ENCODE results near the gene TNN.
A peak's percentile ranks its signal among the peaks of the same experiment; 100 is the strongest.
"Not testable (repeated sequence)": the region's sequence is repeated elsewhere in the genome, so short reads cannot be mapped to it uniquely, and the experiment has no call there.

TNN gene

GRCh38 chr1:175067362-175068106, at the start of gene TNN:
Gene TNN (plus strand): TSS chr1:175067833. CDS start chr1:175077419, 9,586 bp downstream.
- no peak for DNase-seq (ENCODE audit: low read depth in 1 of 2, low spot score in 1 of 2)

GRCh38 chr1:175019524-175019923, 48.1 kb upstream of the TNN start:
- DNase-seq (ENCODE audit: low read depth in 1 of 2, low spot score in 1 of 2), result no peak

GRCh38 chr1:175023043-175023921, 44.4 kb upstream of the TNN start, which contains the start of gene MRPS14:
Gene MRPS14 (minus strand): TSS chr1:175023425. CDS start chr1:175023408, 17 bp downstream.
- peak; percentile 96 to 97 for DNase-seq (ENCODE audit: low read depth in 1 of 2, low spot score in 1 of 2)

GRCh38 chr1:175023922-175024242, 43.8 kb upstream of the TNN start:
- not testable (repeated sequence) for DNase-seq (ENCODE audit: low read depth in 1 of 2, low spot score in 1 of 2)

- DNase-seq (ENCODE audit: low read depth in 1 of 2, low spot score in 1 of 2), result no peak
These were observed 42.9 kb upstream of the TNN start for GRCh38 chr1:175024773-175025172.

GRCh38 chr1:175033953-175034352, 33.7 kb upstream of the TNN start:
- DNase-seq (ENCODE audit: low read depth in 1 of 2, low spot score in 1 of 2), result no peak

- no peak for DNase-seq (ENCODE audit: low read depth in 1 of 2, low spot score in 1 of 2)
These were observed 32.9 kb upstream of the TNN start for GRCh38 chr1:175034775-175035174.

- DNase-seq (ENCODE audit: low read depth in 1 of 2, low spot score in 1 of 2), result no peak
These were observed 31.8 kb upstream of the TNN start for GRCh38 chr1:175035865-175036264.

- DNase-seq (ENCODE audit: low read depth in 1 of 2, low spot score in 1 of 2), result no peak
These were observed 31.2 kb upstream of the TNN start for GRCh38 chr1:175036476-175036875.

- no peak for DNase-seq (ENCODE audit: low read depth in 1 of 2, low spot score in 1 of 2)
These were observed 30.2 kb upstream of the TNN start for GRCh38 chr1:175037416-175037815.

GRCh38 chr1:175040324-175040879, 27.2 kb upstream of the TNN start:
- DNase-seq (ENCODE audit: low read depth in 1 of 2, low spot score in 1 of 2), result no peak

GRCh38 chr1:175042650-175043049, 25.0 kb upstream of the TNN start:
- no peak for DNase-seq (ENCODE audit: low read depth in 1 of 2, low spot score in 1 of 2)

- no peak for DNase-seq (ENCODE audit: low read depth in 1 of 2, low spot score in 1 of 2)
These were observed 23.8 kb upstream of the TNN start for GRCh38 chr1:175043824-175044223.

GRCh38 chr1:175044591-175044990, 23.0 kb upstream of the TNN start:
- DNase-seq (ENCODE audit: low read depth in 1 of 2, low spot score in 1 of 2), result not testable (repeated sequence)

GRCh38 chr1:175045097-175045496, 22.5 kb upstream of the TNN start:
- DNase-seq (ENCODE audit: low read depth in 1 of 2, low spot score in 1 of 2), result no peak

- DNase-seq (ENCODE audit: low read depth in 1 of 2, low spot score in 1 of 2), result no peak
These were observed 22.1 kb upstream of the TNN start for GRCh38 chr1:175045519-175045918.

- no peak for DNase-seq (ENCODE audit: low read depth in 1 of 2, low spot score in 1 of 2)
These were observed 16.6 kb upstream of the TNN start for GRCh38 chr1:175050992-175051391.

GRCh38 chr1:175054736-175055135, 12.9 kb upstream of the TNN start:
- no peak for DNase-seq (ENCODE audit: low read depth in 1 of 2, low spot score in 1 of 2)

GRCh38 chr1:175062339-175062738, 5.3 kb upstream of the TNN start:
- no peak for DNase-seq (ENCODE audit: low read depth in 1 of 2, low spot score in 1 of 2)

- no peak for DNase-seq (ENCODE audit: low read depth in 1 of 2, low spot score in 1 of 2)
These were observed 4.8 kb upstream of the TNN start for GRCh38 chr1:175062858-175063257.

GRCh38 chr1:175070818-175071217, 3.2 kb downstream of the TNN start:
- no peak for DNase-seq (ENCODE audit: low read depth in 1 of 2, low spot score in 1 of 2)
